ENCODE data around the gene CEP78.

CEP78 gene

DNA sequence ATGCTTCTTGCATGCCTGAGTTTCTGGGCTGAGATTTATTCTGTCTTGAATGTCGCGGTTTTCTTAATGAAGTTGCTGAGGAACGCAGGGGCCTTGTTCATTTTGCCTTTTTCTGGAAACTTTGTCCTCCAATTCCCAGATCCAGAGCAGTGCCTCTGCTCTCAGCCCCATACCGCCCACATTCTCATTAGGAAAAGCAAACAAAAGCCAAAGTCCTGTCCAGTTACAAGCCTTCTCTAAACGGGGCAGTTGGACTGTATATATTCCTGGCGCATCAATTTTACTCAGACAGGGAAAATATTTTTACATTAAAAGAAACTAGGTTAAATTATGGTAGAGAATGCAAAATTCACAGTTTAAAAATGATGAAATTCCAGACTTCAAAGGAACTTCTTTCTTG is 59.9 kb downstream of the CEP78 start:
- H3K4me3 ChIP-seq (ENCODE audit: low read depth, low read length) = peak overlapping the region; percentile 72
- no peak for DNase-seq (ENCODE audit: low read depth)
- in situ Hi-C loops (cut with HindIII; ENCODE audit: low sequenced_read_pairs) = no loop called here
- TF ChIP-seq, protein P1, sequence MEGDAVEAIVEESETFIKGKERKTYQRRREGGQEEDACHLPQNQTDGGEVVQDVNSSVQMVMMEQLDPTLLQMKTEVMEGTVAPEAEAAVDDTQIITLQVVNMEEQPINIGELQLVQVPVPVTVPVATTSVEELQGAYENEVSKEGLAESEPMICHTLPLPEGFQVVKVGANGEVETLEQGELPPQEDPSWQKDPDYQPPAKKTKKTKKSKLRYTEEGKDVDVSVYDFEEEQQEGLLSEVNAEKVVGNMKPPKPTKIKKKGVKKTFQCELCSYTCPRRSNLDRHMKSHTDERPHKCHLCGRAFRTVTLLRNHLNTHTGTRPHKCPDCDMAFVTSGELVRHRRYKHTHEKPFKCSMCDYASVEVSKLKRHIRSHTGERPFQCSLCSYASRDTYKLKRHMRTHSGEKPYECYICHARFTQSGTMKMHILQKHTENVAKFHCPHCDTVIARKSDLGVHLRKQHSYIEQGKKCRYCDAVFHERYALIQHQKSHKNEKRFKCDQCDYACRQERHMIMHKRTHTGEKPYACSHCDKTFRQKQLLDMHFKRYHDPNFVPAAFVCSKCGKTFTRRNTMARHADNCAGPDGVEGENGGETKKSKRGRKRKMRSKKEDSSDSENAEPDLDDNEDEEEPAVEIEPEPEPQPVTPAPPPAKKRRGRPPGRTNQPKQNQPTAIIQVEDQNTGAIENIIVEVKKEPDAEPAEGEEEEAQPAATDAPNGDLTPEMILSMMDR (IDR thresholded peaks at IDR 0.05; ENCODE audit: low read depth, low read length, missing control alignments) = no peak

DNA sequence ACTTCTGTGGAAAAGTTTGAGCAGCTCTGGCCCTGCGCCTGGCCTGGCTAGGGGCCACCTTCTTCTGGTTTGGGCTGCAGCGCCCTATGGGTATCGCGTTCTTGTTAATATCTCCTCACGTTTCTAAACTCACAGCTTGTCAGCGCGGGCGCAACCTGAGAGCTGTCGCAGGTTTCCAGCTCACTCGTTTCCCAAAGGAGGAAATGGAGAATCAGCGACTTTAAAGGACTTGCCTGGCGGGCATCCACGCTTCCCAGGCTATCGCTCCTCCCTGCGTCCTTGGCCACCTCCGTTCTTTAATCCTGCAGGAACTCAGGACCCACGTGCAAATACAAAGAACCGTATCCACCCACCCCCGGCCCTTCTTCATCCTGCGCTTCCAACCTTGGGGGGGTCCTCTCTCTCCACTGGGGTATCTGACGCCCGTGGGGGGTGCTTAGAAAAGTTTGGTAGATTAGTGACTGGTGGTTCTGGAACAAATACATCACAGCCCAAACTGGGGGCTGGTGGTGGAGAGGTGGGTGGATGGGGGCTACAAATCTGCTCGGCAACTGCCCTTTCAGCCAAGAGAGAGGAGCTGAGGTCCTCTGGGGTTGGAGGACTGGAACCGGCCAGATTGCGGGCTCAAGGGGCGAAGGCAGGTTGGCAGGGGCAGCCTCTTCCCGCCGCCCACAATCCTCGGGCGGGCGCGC is 60.5 kb downstream of the CEP78 start:
- TF ChIP-seq, protein P1 (IDR thresholded peaks at IDR 0.05; ENCODE audit: low read depth, low read length, missing control alignments) = no peak
- in situ Hi-C loops (cut with HindIII; ENCODE audit: low sequenced_read_pairs) = no loop called here
- peak overlapping the region; percentile 72 for H3K4me3 ChIP-seq (ENCODE audit: low read depth, low read length)
- DNase-seq (ENCODE audit: low read depth) = peak; percentile 28

DNA sequence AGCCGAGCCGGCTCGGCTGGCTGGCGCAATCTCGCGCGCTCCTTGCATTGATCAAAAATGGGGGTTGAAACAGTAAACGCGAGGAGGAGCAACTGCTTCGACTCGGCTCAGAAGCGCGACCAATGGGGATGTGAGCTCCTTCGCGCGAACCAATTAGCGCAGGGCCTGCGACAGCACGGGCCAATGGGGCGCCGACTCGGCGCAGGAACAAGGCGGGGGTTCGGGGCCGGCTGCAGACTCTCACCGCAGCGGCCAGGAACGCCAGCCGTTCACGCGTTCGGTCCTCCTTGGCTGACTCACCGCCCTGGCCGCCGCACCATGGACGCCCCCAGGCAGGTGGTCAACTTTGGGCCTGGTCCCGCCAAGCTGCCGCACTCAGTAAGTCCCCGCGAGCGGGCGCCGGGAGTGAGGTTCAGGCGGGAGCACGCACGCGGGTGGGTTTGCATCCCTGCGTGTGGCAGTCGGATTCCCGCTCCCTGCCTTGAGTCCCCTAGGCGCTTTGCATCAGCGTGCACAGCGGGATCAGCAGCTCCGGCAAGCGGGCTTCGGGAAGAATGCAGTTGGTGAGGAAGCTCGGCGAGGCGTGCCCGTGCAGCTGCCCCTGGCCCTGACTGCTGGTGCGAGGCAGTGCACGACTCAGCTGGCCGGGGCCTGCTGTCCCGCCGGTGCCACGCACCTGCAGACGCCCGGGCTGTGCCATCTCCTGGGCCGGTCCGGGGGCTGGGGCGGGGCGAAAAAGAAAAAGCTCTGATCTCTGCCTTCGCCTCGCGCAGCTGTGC is 61.2 kb downstream of the CEP78 start, which contains the start of gene PSAT1:
PSAT1 (plus strand) TSS at position 233 of the 779 bp plus-strand sequence; CDS start at position 319, 86 bp downstream.
- TF ChIP-seq, protein P1 (IDR thresholded peaks at IDR 0.05; ENCODE audit: low read depth, low read length, missing control alignments) = no peak
- in situ Hi-C loops (cut with HindIII; ENCODE audit: low sequenced_read_pairs) = no loop called here
- peak; percentile 92 for DNase-seq (ENCODE audit: low read depth)
- peak within 1 kb of the TSS; percentile 72 for H3K4me3 ChIP-seq (ENCODE audit: low read depth, low read length)

DNA sequence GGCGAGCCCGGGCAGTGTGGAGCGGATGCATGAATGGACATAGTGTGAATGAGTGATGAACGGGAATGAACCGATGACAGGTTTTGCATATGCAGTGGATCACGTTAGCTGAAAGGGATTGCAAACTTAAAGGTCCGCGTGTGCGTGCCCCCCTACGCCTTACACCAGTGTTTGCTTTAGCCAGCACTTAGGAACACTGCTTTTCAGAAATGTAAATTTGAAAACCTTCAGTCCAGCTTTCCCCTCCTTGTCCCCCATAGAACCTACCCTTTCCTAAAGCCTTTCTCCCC is 61.7 kb downstream of the CEP78 start:
- in situ Hi-C loops (cut with HindIII; ENCODE audit: low sequenced_read_pairs) = no loop called here
- H3K4me3 ChIP-seq (ENCODE audit: low read depth, low read length) = peak overlapping the region; percentile 72
- no peak for DNase-seq (ENCODE audit: low read depth)
- TF ChIP-seq, protein P1 (IDR thresholded peaks at IDR 0.05; ENCODE audit: low read depth, low read length, missing control alignments) = no peak

DNA sequence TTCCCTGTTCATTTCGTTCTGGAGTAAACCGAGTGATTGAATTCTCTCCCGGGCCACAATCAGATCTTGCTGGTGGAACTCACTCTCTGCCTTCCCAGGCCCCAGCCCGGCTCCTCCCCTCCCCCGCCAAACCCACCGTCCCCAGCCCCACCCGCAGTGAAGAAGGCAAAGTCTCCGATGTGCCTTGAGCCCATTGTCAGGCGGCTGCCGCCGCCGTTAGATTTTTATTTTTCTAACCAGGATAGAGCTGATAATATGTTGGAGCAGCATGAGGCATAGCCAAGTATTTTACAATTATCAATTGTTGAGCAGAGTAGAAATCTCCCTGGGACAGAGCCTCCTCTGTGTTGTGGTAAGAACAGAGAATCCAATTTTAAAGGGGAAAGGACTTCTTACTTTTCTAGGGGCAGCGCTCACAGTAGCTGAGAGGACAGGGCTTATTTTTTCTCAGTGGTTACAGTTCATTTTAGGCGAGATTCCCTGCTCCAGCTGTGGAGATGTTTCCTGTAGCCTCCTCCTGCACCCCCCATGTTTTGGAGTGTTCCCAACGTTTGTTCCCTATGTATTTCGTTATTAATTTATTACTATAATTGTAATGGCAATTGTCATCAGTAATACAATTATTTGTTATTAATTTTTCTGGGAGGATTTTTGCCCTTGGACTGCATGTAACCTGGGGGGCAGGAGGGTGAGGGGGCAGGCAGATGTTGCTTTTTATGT is 62.3 kb downstream of the CEP78 start:
- TF ChIP-seq, protein P1 (IDR thresholded peaks at IDR 0.05; ENCODE audit: low read depth, low read length, missing control alignments) = no peak
- peak overlapping the region; percentile 72 for H3K4me3 ChIP-seq (ENCODE audit: low read depth, low read length)
- in situ Hi-C loops (cut with HindIII; ENCODE audit: low sequenced_read_pairs) = no loop called here
- DNase-seq (ENCODE audit: low read depth) = no peak

DNA sequence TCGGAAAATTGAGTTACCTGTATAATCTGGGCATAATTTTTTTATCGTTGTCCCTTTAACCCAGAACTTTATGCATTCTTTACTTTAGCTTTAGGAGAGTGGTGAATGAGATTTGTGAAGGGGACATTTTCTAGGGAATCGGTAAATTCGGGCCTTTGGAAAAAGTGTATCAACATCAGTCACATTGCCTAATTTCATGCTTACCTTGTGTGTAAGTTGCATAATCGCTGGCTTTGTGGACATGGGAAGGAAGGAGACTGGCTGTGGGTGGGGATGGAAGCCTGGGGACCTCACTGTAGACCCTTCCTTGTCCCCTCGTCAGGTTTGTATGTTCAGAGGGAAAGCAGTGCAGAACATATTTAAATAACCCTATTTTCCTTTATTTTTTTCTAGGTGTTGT is 64.3 kb downstream of the CEP78 start:
- TF ChIP-seq, protein P1 (IDR thresholded peaks at IDR 0.05; ENCODE audit: low read depth, low read length, missing control alignments) = no peak
- no peak for DNase-seq (ENCODE audit: low read depth)
- in situ Hi-C loops (cut with HindIII; ENCODE audit: low sequenced_read_pairs) = no loop called here
- no peak overlapping the region for H3K4me3 ChIP-seq (ENCODE audit: low read depth, low read length)

Data from astrocyte of the cerebellum (primary cell).